Fibroblast of pulmonary artery (primary cell): Measurements from ENCODE around the gene ECT2.

Experiments used
- DNase-seq: peaks from one replicate; pipeline ENCODE4 v3.0.0-alpha.2; 2010; ENCODE audit warnings: low read depth
- H3K4me3 ChIP-seq: replicated peaks from 2 replicates; pipeline ENCODE4 v1.5.1; 2011; ENCODE audit warnings: low read depth, mild to moderate bottlenecking, control low read depth, low read length, moderate library complexity
- TF ChIP-seq, protein P1 (sequence below): IDR thresholded peaks from 2 replicates; pipeline ENCODE4 v1.5.1; 2011; ENCODE audit warnings: mild to moderate bottlenecking, control low read depth, low read length, inconsistent platforms; ENCODE audit errors: missing control alignments

Gene ECT2

DNA sequence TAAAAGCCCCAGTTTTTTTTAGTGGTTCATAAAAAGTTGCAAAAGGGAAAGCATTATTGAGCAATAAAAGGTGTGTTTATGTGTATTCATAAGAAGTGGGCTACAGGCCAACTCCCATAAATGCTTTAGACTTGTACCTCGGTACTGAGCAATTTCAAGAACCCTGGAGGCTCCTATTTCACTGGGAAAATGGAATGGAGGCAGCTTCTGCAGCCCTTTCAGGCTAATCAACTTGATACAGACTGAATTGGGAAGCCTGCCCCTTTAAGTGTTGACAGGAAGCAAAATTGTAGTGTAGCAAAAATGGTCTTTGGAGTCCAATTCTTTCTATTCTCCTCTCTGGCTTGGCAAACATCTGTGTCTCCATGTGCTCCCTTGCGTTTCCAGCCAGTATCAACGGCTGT, 118.8 kb downstream of the ECT2 start:
- H3K4me3 ChIP-seq: no peak overlapping the region
- TF ChIP-seq, protein P1, sequence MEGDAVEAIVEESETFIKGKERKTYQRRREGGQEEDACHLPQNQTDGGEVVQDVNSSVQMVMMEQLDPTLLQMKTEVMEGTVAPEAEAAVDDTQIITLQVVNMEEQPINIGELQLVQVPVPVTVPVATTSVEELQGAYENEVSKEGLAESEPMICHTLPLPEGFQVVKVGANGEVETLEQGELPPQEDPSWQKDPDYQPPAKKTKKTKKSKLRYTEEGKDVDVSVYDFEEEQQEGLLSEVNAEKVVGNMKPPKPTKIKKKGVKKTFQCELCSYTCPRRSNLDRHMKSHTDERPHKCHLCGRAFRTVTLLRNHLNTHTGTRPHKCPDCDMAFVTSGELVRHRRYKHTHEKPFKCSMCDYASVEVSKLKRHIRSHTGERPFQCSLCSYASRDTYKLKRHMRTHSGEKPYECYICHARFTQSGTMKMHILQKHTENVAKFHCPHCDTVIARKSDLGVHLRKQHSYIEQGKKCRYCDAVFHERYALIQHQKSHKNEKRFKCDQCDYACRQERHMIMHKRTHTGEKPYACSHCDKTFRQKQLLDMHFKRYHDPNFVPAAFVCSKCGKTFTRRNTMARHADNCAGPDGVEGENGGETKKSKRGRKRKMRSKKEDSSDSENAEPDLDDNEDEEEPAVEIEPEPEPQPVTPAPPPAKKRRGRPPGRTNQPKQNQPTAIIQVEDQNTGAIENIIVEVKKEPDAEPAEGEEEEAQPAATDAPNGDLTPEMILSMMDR: no peak
- peak; percentile 82 for DNase-seq

DNA sequence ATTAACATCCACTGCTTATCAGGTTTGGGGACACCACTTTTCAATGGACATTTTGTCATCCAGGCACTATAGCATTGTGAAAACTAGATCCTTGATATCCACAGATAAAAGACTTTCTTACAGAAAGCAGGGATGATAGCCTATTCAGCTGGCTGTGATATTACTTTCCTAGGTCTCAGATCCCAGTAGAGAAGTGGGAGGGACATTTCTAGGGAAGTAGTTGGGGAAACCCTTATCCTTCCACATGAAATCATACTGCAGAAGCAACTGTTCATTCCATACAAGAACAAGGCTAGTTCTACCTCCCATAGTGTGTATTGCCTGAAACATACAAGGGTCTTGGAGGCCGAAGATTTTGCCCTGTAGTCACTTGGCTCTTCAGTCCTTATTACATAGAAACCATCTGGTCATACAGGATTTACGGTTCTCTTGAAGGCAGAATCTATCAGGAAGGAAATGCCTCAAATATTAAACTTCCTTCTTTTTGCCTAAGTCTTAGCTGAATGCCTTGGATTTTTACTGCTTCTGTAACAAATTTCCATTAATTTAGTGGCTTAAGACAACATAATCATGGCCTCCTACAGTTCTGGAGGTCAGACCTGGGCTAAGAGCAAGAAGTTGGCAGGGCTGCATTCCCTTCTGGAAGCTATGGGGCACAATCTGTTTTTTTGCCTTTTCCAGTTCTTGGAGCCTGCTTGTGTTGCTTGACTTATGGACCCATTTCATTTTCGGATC, 119.4 kb downstream of the ECT2 start:
- H3K4me3 ChIP-seq: no peak overlapping the region
- peak; percentile 28 for DNase-seq
- TF ChIP-seq, protein P1: no peak
